Vagina (tissue), 2 donors: ENCODE data around the gene OR2T34.
"Not testable (repeated sequence)": the region's sequence is repeated elsewhere in the genome, so short reads cannot be mapped to it uniquely, and the experiment has no call there.

Experiments
- POLR2A ChIP-seq, 2 donors: fragments of 450-650 bp; IDR thresholded peaks; one replicate each; pipeline ENCODE4 v1.6.1; 2017; ENCODE audit warnings: antibody characterized with exemption in 2 of 2, mild to moderate bottlenecking in 2 of 2, moderate library complexity in 2 of 2
- POLR2AphosphoS5 ChIP-seq, 2 donors: sonication (generic); formaldehyde crosslinking; IDR thresholded peaks; one replicate each; pipeline ENCODE4 v1.9.0; 2017; ENCODE audit warnings: antibody characterized with exemption in 2 of 2, mild to moderate bottlenecking in 2 of 2, low read depth in 1 of 2; ENCODE audit not compliant: insufficient read depth in 1 of 2
- TF ChIP-seq, protein P1 (sequence below), 3 experiments: fragments of 450-650 bp in 2 of 3; fragments of 200-600 bp in 1 of 3; sonication (generic) in 1 of 3; IDR thresholded peaks; one replicate each; pipeline ENCODE4 v1.5.1; 2017 to 2019; ENCODE audit warnings: antibody characterized with exemption in 3 of 3, mild to moderate bottlenecking in 2 of 3, moderate library complexity in 2 of 3

DNA sequence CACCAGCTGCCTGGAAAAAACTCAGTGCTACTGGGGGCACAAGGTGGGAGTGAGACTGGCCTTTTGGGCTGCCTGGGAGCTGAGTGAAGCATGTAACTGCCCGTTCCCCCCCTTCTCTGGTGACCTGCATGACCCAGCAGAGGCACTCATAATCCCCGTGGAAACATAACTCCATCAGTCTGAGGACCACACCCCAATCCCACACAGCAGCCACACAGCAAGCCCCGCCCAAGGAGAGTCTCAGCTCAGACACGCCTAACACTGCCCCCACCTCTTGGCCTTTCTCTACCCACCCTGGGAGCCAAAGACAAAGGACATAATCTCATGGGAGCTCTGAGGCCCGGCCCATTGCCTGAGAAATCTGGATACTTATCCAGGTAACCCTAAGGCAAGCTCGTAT, 23.5 kb downstream of the OR2T34 start:
- TF ChIP-seq, protein P1, sequence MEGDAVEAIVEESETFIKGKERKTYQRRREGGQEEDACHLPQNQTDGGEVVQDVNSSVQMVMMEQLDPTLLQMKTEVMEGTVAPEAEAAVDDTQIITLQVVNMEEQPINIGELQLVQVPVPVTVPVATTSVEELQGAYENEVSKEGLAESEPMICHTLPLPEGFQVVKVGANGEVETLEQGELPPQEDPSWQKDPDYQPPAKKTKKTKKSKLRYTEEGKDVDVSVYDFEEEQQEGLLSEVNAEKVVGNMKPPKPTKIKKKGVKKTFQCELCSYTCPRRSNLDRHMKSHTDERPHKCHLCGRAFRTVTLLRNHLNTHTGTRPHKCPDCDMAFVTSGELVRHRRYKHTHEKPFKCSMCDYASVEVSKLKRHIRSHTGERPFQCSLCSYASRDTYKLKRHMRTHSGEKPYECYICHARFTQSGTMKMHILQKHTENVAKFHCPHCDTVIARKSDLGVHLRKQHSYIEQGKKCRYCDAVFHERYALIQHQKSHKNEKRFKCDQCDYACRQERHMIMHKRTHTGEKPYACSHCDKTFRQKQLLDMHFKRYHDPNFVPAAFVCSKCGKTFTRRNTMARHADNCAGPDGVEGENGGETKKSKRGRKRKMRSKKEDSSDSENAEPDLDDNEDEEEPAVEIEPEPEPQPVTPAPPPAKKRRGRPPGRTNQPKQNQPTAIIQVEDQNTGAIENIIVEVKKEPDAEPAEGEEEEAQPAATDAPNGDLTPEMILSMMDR (IDR thresholded peaks at IDR 0.05) = not testable (repeated sequence)
- not testable (repeated sequence) for TF ChIP-seq POLR2AphosphoS5 (IDR thresholded peaks at IDR 0.05; ENCODE audit: insufficient read depth in 1 of 2, low read depth in 1 of 2); POLR2A (IDR thresholded peaks at IDR 0.05)
